NCI-H2227 (cell line): ENCODE measurements around the gene BCAS1.
"Not testable (repeated sequence)": the region's sequence is repeated elsewhere in the genome, so short reads cannot be mapped to it uniquely, and the experiment has no call there.

ENCODE experiments used
- DNase-seq: peaks from one replicate; lab custom pipeline; 2025; ENCODE audit not compliant: unreplicated experiment; lab: John Stamatoyannopoulos, UW

BCAS1 gene

DNA sequence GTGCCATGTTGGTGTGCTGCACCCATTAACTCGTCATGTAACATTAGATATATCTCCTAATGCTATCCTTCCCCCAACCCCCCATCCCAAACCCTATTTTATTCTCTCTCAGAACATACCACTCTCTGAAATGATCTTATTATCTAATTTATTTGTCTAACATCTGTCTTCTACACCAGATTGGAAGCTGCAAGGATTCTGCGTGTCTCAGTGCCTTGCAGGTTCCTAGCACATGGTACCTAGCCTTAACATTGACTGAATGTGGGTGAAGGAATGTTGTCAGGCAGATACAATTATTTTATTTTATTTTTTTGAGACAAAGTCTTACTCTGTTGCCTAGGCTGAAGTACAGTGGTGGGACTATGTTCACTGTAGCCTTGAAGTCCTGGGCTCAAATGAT is 124.9 kb downstream of the BCAS1 start:
- no peak for DNase-seq

DNA sequence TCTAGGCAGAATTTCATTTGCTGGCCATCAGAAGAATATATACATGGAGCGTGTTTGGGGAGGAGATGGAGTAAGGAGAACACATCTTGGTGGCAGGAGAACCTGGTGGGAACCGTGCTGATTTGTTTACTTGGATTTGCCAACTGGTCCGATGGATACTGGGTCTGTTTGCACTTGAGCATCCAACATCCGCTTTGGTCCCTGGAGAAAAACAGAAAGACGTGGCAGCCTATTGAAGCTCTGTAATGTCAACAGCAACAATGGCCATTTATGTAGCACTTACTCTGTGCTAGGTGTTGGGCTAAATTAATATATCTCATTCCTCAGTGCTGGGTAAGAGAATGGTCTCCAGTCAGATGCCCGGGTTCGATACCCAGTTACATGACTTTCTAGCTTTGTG is 125.6 kb downstream of the BCAS1 start:
- no peak for DNase-seq

GRCh38 chr20:53943522-53944291 is 126.7 kb downstream of the BCAS1 start:
- peak; percentile 50 for DNase-seq

DNA sequence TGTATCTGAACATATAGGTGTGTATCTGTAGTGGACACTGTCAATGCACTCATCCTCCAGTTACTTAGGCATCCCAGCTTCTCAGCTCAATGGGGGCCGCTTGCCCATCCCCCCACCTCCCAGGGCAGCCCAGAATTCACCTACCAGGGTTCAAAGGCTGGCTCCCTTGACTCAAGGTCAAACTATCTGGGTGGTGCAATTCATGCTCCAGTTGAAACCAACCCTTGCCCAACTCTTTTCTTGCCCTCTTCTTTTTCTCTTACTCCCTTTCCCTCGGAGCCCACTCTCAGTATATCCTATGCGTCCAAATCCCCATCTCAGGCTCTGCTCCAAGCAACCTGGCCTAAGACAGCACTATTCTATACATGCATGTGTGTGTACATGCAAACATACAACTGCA is 127.4 kb downstream of the BCAS1 start:
- DNase-seq = no peak

DNA sequence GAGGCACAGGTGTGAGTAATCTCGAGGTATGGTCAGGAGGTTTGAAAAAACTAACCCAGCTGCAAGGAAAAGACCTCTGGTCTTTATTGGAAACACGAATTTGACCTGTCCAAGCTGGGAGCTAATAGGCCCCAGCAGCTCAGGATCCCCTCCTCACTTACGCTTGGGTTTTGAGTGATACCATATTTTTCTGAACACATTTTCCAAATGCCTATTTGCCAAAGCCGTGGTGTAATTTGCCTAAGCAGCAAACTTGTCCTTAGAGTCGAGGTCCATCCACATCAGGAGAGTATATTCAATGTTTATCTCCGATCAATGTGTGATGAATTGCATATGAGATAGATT is 128.0 kb downstream of the BCAS1 start:
- no peak for DNase-seq

GRCh38 chr20:53941680-53942471 is 128.5 kb downstream of the BCAS1 start:
- DNase-seq = peak; percentile 29

GRCh38 chr20:53940907-53941545 is 129.4 kb downstream of the BCAS1 start:
- peak; percentile 83 for DNase-seq

- peak; percentile 80 for DNase-seq
These were observed 130.1 kb downstream of the BCAS1 start for GRCh38 chr20:53940360-53940702.

DNA sequence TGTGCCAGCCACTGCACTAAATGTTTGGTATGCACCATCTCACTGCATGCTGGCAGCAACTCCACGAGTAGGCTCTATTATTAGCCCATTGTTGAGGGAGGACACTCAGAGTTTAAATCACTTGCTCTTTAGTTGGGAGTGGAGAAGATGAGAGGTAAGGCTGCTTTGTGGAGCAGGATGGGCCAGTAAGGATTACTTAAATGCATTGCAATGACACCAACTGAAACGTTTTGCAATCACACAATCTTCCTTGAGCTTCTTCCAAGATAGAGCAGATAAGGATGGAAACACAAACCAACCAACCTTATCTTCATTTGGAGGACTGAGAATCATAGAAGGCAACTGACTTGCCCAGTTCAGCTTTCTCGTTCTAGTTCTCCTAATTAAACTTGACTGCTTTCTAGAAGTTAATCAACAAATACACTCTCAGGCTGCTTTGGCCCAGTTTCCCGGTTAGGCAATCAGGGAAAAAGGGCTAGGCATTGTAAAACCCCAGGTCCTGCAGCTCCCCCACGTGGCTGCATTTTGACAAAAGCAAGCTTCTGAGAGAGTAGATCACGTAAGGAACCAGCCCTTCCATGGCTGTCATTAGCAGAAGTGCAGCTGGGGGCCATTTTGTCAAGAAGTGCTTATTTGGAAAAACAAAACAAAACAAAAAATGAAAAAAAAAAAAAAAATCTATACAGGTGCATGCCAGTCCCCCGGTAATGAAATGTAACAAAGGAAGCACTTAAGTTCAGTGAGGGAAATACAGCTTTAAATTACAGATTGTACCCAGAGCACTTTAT is 130.6 kb downstream of the BCAS1 start:
- peak; percentile 95 for DNase-seq

GRCh38 chr20:53939190-53939571 is 131.2 kb downstream of the BCAS1 start:
- DNase-seq = no peak

DNA sequence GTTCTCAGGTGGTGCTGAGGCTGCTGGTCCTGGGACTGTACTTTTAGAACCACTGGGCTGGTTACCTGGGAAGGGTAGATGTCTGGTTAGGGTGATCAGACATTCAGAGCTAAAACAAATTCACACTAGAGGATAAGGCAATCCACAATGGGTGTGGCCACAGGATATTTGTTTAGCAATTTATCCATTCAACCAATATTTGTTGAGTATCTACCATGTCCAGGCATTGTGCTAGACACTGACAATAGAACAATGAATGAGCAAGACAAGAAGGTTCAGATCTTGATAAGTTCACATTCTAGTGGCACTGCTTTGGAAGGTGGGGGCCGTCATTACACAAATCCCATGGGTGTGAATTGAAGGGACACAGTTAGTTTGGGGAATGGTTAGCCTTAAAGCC is 131.7 kb downstream of the BCAS1 start:
- no peak for DNase-seq

- DNase-seq = no peak
These were observed 132.4 kb downstream of the BCAS1 start for GRCh38 chr20:53937929-53938367.

- DNase-seq = no peak
These were observed 133.1 kb downstream of the BCAS1 start for GRCh38 chr20:53937339-53937741.

DNA sequence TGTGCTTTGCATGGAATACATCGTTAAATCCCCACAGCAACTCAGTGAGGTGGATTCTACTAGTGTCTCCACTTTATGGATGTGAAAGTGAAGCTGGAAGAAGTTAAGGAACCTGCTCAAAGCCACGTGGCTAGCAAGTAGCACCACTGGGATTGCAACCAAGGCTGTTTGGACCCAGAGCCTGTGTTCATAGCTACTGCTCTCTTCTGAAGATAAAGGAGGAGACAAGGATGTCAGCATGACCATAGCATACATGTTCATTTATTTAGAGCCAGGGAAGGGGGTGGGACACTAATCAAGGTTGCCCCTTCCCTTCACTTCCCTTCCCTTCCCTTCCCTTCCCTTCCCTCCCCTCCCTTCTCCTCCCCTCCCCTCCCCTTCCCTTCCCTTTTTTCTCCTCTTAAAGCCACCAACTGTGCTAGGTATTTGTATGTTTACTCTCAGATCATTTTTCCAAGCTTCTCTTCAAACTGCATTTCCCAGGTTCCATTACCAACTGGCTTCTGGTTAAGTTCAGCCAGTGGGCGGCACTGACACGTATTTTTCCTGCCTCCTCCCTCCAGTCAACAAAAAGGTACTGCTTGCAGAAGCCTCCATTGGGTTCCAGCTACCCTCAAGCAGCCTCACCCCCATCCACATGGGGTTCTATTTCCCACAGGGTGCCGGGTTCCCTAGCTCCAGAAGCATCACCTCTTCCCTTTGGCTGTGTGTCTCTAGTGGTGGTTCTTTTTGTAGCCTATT is 134.9 kb downstream of the BCAS1 start:
- DNase-seq = no peak

DNA sequence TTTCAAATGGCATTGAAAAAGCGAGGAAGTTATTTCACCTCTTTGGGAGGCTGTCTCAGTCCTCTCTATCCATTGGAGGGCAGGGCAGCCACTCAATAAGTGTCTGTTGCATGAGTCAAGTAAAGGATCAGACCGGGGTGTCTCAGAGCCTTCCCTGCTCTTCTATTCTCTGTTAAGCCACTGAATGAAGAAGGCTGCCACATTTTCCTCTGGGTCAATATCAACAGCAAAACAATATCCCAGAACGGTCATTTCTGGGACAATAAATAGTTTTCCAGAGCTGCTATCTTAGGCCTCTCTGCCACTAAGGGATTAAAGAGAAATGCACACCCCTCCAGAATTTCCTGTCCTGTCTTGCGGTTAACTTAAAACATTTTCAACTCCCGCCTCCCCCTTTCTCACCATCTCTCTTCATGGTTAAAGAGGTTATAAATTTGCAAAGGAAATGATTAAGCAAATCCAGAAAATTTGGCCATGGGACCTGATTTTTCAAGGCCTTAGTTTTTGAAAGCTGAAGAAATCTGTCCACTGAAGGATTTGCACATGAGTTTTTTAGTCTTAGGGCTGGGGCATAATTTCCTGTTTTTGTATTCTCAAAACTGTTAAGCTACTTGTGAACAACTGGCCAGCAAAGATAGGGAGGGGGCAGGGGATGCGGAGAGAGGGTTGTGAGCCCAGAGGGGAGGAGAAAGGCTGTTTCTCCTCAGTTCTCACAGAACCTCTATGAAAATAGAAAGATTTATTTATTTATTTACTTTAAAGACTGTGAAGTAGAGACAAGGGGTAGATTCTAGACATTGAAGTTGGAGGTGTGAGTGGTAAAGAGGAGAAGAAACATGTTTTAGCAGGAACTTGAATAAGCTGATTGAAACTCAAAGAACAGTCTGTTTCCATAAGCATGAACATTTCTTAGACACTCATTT is 135.7 kb downstream of the BCAS1 start:
- no peak for DNase-seq

DNA sequence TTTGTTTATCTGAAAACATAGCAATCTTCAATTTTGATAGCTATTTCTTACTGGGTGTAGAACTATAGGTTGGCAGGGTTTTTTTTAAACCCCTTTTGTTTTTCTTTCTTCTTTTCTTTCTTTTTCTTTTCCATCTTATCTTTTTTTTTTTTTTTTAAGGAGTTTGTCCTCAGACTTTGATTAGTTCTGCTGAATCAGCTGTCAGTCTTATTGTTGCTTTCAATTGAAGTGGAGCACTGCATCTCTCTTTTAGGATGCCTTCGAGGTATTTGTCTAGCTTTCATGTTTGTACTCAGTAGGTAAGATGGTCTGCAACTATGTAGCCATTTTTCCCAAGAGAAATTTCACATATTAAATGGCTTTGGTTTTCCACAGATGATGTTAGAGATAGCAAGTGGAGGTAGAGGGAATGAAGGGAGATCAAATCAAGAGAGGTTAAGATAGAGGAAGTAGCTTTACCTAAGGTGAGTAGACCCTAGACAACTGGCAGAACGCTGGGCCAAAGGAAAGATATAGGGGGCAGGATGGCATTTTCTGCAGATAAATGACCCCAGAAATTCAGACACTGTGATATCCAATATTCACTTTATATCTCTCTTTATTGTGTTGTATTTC is 137.1 kb downstream of the BCAS1 start:
- no peak for DNase-seq

DNA sequence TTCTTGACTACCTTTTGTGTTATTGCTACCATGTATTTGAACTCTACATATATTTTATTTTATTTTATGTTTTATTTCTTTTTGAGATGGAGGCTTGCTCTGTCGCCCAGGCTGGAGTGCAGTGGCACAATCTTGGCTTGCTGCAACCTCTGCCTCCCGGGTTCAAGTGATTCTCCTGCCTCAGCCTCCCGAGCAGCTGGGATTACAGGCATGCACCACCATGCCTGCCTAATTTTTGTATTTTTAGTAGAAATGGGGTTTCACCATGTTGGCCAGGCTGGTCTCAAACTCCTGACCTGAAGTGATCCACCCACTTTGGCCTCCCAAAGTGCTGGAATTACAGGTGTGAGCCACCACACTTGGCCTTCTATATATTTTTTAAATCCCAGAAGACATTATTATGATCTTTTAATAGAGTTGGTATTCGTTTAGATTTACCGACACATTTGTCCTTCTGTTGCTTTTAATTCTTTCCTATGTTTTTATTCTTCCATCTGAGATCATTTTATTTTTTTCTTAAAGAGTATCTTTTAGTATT is 137.7 kb downstream of the BCAS1 start:
- DNase-seq = not testable (repeated sequence)

- no peak for DNase-seq
These were observed 138.8 kb downstream of the BCAS1 start for GRCh38 chr20:53931597-53931996.
